HPDE6-E6E7 (cell line): ENCODE measurements around the gene KLHL4.
A peak's percentile ranks its signal among the peaks of the same experiment; 100 is the strongest.
"Not testable (repeated sequence)": the region's sequence is repeated elsewhere in the genome, so short reads cannot be mapped to it uniquely, and the experiment has no call there.

Experiments
- DNase-seq: peaks from one replicate; pipeline ENCODE4 v3.0.0; 2011; ENCODE audit warnings: missing footprints; ENCODE audit errors: extremely low spot score

The KLHL4 gene, protein sequence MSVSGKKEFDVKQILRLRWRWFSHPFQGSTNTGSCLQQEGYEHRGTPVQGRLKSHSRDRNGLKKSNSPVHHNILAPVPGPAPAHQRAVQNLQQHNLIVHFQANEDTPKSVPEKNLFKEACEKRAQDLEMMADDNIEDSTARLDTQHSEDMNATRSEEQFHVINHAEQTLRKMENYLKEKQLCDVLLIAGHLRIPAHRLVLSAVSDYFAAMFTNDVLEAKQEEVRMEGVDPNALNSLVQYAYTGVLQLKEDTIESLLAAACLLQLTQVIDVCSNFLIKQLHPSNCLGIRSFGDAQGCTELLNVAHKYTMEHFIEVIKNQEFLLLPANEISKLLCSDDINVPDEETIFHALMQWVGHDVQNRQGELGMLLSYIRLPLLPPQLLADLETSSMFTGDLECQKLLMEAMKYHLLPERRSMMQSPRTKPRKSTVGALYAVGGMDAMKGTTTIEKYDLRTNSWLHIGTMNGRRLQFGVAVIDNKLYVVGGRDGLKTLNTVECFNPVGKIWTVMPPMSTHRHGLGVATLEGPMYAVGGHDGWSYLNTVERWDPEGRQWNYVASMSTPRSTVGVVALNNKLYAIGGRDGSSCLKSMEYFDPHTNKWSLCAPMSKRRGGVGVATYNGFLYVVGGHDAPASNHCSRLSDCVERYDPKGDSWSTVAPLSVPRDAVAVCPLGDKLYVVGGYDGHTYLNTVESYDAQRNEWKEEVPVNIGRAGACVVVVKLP

DNA sequence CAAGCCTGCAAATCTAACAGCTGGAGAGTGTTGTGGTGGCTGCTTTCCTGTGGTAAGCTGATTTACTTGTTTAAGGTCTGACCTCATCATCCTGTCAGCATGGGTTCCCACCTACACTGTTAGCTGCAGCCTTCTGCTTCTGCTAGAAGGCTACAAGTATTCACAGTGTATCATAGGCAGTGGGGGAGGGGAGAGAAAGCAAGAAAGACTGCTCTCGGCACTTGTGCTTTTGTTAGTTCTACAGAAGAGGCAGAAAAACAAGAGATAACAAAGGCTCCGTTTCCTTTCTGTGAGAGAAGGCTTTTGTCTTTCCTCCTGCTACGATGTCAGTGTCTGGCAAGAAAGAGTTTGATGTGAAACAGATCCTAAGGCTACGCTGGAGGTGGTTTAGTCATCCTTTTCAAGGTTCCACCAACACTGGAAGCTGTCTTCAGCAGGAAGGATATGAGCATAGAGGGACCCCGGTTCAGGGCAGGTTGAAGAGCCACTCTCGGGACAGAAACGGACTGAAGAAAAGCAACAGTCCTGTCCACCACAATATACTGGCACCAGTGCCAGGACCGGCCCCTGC, at the start of gene KLHL4:
TSS of gene KLHL4 (plus strand) at position 232 of the 571 bp plus-strand sequence. CDS start at position 324, 92 bp downstream.
- peak; percentile 13 for DNase-seq

DNA sequence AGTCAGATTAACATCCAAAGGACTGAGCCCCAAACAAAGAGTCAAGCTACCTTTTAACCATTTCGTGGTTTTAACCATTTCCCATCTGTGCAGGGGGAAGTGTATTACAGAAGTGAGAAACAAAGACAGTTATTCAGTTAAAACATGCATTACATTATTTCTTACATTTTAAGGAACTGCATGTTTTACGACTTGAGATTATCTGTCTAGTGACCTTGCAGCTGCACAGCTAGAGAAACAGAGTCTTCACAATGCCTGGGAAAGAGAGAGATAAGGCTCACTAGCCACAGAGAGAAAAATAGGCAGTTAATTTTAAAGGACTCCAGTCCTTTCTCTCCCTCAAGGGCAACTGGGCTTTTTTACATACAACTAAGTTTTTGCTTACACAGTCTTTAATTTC, 48.7 kb upstream of the KLHL4 start:
- DNase-seq: no peak

DNA sequence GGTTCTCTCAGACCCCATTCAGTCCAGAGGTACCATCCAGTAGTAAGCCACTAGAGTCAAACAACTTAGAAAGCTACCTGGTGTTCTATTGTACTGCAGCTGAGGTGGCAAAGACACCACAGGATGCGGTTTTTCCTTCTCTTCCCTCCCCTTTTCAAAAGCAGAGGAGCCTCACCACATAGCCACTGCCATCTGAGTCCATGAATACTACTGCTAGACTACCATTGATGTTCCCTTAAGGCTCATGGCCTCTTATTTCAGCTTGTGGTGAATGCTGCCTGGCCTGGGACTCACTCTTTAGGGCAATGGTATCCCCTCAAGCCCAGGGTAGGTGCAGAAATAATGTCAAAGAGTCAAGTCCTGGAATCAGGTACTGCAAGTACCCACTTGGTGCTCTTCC, 41.8 kb upstream of the KLHL4 start:
- no peak for DNase-seq

DNA sequence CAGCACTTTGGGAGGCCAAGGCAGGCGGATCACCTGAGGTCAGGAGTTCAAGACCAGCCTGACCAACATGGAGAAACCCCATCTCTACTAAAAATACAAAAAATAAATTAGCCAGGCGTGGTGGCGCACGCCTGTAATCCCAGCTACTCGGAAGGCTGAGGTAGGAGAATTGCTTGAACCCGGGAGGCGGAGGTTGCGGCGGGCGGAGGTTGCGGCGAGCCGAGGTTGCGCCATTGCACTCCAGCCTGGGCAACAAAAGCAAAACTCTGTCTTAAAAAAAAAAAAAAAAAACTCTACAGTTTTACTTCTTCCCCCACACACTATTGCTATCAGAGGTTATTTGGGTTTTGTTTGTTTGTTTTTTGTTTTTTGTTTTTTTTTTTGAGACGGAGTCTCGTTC, 38.9 kb upstream of the KLHL4 start:
- DNase-seq: not testable (repeated sequence)

DNA sequence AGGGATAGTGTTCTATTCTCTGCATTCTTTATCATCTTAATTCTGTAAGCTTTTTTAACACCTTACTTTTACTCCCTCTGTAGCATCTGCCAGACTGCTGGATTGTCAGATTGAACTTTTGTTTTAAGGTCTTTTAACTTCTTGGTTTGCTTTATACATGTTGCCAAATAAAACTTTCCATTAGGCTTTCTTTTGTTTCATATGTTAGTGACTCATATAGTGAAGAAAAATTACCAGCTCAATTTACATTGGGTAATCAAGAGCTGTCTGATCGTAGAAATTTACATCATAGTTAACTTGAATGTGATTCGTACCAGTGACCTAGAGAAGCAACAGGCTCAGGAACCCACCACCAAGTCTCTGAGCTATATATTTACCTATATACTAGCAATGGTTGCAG, 28.5 kb upstream of the KLHL4 start:
- no peak for DNase-seq

DNA sequence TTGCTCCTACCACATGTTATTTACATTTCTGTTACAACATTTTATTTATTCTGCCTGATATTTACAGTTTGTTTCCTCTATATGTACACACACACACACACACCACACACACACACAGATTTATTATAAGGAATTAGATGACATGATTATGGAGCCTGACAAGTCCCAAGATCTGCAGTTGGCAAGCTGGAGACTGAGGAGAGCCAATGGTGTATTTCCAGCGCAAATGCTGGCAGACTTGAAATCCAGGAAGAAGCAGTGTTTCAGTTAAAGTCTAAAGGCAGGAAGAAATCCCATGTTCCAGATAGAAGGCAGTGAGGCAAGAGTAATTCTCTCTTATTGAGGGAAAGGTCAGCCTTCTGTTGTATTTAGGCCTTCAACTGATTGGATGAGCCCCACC, 1.8 kb upstream of the KLHL4 start:
- no peak for DNase-seq

DNA sequence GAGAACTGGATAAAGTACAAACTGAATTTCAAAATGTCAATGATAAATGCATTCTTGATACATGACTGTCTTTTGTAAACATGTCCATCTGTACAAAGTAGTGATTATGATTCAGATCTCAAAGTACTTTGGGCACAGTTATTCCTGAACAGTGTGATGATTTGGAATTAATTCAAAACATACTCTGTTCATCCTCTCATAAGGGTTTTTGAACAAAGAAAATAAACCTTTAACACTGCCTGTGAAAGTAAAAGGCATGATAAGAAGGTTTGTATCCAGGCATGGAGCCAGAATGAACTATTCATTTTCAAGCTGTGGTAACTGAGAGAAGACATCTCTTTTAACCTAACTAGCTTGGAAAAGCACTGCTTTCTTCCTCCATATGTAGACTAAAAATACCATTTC, 883 bp upstream of the KLHL4 start:
- no peak for DNase-seq

DNA sequence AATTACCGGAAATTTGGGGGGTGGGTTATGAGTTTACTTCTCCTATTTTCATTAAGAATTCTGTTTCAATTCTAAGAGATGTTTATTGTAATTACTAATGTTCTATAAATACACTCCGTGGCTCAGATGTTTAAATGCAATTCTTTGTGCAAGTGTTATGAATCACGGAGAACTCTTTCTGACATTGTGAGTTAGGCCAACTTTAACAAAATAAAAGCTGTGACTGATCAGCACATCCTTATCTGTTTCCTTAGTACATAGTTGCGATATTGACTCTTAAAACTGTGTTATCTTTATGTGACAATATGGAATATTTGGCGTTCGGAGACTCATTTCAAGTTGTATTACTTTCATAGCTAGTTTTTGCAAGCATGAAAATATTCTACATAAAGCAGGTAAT, 902 bp downstream of the KLHL4 start:
- no peak for DNase-seq

DNA sequence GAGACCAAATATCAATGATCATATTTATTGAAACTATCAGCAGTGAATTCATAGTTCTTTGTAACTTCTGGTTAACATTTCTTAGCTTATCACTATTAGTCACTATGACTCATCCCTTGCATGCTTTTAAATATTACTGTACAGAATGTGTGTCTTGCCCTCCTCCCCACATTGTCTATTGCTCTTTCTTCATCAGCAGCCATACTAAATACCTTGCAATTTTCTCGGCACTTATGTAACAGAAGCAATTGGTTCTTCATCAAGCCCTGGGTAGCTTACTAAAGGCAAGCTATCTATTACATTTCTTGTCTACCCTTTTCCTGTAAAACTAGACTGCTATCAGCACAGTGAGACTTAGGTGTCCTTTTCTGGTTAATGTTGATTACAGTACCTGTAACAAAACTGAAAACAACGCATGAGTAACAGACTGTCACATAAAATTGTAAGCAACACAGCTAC, 8.2 kb downstream of the KLHL4 start:
- DNase-seq: peak; percentile 17

DNA sequence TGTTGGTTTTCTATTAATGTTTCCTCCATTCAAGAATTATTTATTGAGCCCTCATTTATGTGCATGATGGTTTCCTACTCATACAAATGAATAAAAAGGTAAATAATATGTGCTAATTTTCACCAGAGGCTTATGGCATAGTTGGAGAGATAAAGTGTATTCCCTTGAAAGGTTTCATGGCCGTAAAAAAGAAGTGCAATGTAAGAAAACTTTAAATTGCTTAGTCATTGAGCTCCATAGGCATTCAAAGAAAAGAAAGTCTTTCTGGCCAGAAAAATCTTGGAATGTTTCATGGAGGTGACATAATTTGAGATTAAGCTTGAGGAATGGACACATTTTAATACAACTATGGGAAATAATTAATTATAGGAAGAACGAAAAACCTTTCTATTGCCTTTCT, 8.7 kb downstream of the KLHL4 start:
- no peak for DNase-seq

DNA sequence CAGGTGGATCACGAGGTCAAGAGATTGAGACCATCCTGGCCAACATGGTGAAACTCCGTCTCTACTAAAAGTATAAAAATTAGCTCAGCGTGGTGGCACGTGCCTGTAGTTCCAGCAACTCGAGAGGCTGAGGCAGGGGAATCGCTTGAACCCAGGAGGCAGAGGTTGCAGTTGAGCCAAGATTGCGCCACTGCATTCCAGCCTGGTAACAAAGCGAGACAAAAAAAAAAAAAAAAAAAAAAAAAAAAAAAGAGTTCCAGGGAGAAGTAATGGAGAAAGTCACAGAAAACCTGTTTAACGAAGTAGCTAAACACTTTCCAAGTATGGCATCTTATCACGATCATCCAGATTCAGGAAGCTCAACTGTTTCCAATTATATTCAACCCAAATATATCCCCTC, 10.9 kb downstream of the KLHL4 start:
- no peak for DNase-seq

DNA sequence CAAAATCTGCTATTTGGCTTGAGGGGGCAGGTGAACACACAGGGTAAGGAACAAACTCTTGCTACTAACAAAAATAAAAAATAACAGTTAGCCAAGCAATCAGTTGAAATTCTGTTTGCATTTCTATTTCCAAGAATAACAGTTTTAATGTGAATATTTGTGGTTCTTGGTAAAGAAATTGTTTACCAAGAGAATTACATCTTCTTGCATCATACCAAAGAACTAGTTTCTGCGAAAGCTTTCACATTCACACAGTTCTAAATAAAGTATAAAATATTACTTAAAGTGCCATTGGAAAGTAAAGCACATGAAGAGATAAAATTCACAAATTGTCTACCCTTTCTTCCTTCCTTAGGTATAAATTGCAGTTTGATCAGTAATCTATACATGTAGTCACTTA, 54.4 kb downstream of the KLHL4 start:
- DNase-seq: no peak

DNA sequence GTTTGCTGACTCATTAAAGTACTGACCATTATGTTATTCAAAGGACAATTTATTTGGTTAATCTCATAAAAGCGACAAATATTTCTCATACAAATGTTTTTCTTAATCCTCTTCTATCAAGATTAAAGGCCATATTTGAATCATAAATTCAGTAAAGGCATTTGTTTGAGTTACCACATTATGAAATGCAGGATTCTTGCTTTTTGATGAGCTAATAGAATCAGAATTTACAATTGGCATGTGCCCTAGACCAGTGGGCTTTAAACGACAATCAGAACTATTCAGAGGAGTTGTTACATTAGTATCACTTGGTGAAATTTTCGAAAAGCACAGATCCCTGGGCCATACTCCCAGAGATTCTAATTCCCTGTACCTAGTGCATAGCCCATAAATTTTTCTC, 55.3 kb downstream of the KLHL4 start:
- no peak for DNase-seq

DNA sequence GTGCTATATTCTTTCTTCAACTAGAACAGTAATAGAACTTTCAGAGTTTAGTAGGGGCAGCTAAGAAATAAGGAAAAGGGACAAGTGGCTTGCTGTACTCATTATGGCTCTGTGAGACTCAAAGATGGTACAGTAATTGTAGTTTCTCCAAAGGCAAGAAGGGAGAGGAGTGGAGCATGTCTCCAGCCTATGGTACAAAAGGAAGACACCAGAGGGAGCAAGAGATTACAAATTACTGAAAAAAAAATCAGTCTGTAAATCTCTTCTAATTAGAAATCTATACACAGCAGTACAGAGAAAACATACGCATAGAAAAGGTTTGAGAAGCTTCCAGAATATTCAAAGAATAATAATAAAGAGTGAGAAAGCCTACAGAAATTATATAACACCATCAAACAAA, 61.4 kb downstream of the KLHL4 start:
- DNase-seq: no peak

DNA sequence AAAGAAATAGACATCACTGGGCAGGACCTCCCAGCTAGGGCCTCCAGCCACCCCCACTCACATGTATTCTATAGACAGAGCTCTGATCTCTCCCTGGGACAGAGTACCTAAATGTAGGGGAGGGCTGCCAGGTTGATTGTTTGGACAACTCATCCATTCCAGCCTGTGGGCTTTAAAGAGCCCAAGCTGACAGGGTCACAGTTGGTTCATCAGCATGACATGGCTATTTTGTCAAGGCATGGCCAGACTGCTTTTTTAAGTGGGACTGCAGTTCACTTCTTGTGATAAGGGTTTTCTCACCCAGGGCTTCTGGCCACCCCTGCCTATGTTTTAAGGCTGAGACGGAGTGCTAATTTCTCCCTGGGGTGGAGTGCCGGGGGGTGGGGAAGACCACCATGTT, 63.3 kb downstream of the KLHL4 start:
- DNase-seq: no peak

DNA sequence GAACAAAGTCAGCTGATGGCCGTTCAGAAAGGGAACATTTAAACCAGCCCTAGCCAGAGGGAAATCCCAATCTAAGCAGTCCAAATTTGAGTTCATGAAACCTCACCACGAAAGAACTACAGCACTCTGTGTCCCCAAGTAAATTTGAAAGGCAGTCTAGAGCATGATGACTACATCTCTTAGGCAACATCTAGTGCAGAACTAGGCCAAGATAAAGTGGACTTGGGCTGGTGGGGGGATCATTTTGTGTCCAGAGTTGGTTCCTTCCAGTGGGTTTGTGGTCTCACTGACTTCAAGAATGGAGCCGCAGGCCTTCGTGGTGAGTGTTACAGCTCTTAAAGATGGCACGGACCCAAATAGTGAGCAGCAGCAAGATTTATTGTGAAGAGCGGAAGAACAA, 64.9 kb downstream of the KLHL4 start:
- DNase-seq: no peak

DNA sequence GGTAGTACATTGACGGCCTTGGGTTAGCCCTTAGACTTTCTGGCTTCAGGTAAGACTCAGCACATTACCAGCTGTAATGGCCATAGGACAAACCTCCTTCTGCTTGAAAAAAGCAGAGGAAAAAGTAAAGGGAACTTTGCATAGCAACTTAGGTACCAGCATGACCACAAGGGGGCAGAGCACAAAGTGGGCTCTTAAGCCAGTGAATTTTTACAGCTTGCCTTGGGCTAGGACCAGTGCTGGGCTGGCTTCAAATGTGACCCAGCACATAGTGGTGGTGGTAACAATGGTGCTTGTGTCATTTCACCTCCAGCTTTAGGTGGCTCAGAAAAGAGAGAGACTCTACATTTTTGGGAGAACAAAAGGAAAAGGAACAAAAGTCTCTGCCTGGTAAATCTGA, 66.1 kb downstream of the KLHL4 start:
- DNase-seq: no peak

DNA sequence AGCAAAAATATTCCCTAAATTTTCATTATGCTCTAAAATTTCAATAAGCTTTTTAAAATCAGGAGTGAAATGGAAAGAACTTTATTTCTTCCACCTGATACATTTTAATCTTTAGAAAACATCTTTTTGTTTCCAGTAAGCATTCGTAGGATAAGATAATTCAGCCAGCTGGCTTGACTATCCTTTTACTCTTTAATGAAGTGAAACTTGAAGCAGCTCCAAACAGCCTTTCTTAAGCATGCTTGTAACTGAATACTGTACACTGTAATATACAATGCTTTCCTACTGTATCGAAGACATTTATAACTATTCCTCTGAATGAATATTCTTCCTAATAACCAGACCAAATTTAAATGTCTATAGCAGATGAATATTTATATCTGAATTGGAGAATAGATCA, 98.8 kb downstream of the KLHL4 start:
- no peak for DNase-seq

DNA sequence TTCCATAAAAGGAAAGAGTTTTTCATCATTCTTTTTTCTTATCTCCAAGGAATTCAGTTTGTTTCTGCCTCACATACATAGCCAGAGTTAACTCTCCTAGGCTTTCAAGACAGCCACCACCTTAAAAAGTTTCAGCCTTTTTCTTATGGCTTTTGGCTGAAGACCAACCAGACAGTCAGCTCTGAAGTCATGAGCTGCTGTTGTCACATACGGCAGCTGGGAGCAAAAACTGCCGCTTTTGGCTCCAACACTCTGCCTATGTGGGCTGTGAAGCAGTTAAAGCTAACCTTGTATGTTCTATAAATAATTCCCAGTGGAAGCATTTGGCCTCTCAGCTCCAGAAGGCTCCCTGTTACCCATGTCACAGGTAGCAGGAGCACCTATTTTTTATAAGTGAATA, 104.1 kb downstream of the KLHL4 start:
- DNase-seq: no peak

DNA sequence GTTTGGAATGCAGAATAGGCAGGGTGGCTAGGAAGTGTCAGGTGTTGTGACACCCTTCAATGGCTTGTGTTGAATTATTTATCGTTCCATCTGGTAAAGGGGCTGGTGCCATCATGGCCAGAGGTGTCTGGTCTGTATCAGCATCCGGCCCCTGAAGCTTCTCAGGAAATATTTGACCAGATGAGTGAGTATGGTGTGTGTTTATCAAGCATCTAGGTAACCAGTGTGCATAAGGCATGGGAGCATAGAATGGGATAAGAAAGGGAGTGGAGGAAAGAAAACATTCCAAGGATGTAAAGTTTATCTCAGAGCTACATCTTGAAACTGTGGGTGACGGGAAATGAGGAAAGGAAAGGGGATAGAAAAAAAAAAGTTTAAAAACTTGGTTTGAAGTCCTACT, 109.4 kb downstream of the KLHL4 start:
- DNase-seq: no peak

DNA sequence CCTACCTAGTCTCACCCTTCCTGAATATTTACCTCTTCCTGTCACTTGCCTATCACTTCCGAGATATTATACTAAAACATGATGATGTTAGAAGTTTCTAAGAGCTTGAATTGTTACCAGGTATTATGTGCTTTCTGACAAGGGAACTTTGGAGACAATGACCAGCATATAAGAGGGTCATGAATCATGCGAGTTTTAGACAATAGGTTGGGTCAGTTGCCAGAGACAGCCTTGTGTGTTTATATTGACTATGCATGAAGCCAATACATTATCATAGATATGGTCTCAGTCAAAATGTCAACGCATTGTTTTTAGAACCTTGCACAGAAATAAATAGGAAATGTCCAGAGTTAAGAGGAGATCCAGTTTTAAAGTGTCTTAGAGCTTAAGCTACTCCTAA, 116.8 kb downstream of the KLHL4 start:
- no peak for DNase-seq

DNA sequence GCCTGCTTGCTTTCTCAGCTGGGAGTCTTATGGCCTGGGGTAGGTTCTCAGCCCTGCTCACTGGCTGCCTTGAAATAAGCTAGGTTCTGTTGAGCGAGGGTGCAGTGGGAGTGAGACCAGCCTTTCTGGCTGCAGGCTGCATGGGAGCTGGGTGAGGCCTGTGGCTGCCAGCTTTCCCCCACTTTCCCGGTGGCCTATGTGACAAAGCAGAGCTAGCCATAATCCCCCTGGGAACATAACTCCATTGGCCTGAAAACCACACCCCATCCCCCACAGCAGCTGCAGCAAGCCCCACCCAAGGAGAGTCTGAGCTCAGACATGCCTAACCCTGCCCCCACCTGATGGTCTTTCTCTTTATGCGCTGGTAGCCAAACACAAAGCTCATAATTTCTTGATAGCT, 118.9 kb downstream of the KLHL4 start:
- DNase-seq: no peak

DNA sequence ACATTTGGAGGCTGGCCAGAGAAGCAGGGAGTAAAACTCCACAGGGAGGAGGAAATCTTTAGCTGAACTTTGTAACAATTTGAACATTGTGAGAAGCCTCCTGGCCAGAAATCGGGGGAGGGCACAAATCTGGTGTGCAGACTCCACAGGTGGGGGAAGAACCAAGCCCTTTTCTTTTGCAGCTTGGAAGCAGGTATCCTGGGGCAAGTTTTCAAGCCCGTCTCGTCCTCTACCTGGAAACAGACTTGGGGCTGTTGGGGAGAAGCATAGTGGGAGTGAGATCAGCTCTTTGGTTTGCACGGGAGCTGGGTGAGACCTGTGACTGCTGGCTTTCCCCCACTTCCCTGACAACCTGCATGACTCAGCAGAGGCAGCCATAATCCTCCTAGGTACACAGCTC, 123.8 kb downstream of the KLHL4 start:
- DNase-seq: not testable (repeated sequence)
